GM12891 (cell line): ENCODE measurements around the gene TRIM66.

Experiments
- POLR2A ChIP-seq: IDR thresholded peaks from 2 replicates; pipeline ENCODE4 v1.6.1; 2011; ENCODE audit warnings: low read depth, low read length, control low read depth
- POLR2AphosphoS5 ChIP-seq: IDR thresholded peaks from 2 replicates; pipeline ENCODE4 v1.6.1; 2011; ENCODE audit warnings: low read depth, low read length, control low read depth
- TAF1 ChIP-seq: IDR thresholded peaks from 2 replicates; pipeline ENCODE4 v1.6.1; 2011; ENCODE audit warnings: low read depth, low read length, control low read depth

DNA sequence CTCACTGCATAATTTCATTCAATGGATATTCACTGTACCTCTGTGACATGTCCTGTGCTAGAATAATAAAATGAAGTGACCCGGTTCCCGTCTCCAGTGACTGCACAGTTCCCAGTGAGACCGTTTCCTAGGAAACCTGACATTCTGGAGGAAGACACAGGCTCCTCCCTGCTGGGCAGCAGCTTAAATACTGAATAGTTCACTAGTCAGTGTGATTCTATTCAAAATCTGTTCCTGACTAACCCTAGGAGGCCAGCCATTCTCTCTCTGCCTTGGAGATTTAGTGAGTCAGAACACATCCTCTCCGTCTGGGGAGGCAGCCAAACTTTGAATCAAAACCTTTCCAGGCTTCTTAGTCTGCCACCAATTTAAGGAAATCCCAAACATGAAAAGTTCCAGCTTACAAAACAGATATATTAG lies 11.3 kb downstream of the TRIM66 start:
- no peak for TF ChIP-seq POLR2A
- TF ChIP-seq POLR2AphosphoS5 = no peak
- TF ChIP-seq TAF1 = no peak
